IMR-90 (cell line): Measurements from ENCODE around the gene DAB1. TPM values are rescaled to one million over a fixed set of nuclear protein-coding genes. Genes with fewer than 3 reads are reported as not detected.

Experiments used
- ATAC-seq: fragments of 200-7000 bp; cut with Tn5 transposase; 2 replicates; pipeline ENCODE4 v1.9.1; 2020; ENCODE audit warnings: low read depth, mild to moderate bottlenecking, moderate library complexity
- BruUV-seq: library from RNA; stranded (reverse); fragments of 400-500 nt; replicated peaks from 2 replicates; lab custom pipeline; 2021; lab: Mats Ljungman, UMichigan
- CTCF ChIA-PET: fragments of 300-600 bp; formaldehyde crosslinking; extraction: SDS; loops from one replicate; lab custom pipeline; 2021; ENCODE audit warnings: antibody characterized with exemption; lab: Yijun Ruan, JAX
- POLR2A ChIA-PET: fragments of 300-600 bp; sonication (Branson Sonifier 250); formaldehyde crosslinking; loops from one replicate; lab custom pipeline; 2022; ENCODE audit warnings: antibody characterized with exemption; ENCODE audit not compliant: unreplicated experiment; lab: Charles Lee
- DNase-seq: peaks from one replicate; pipeline ENCODE4 v3.0.0; 2013
- H2AFZ ChIP-seq: replicated peaks from 2 replicates; pipeline ENCODE3; 2013; ENCODE audit warnings: low read length, mild to moderate bottlenecking; ENCODE audit not compliant: poor library complexity
- H2AK5ac ChIP-seq: 2 replicates; pipeline ENCODE4 v1.6.1; 2013; ENCODE audit warnings: low read depth, low read length, inconsistent platforms
- H2AK9ac ChIP-seq: replicated peaks from 2 replicates; pipeline ENCODE3; 2013; ENCODE audit warnings: mild to moderate bottlenecking, low read depth, low read length, moderate library complexity; ENCODE audit not compliant: poor library complexity
- H2BK120ac ChIP-seq: 2 replicates; pipeline ENCODE4 v1.6.1; 2013; ENCODE audit warnings: low read depth, low read length, inconsistent platforms
- H2BK15ac ChIP-seq: 3 replicates; pipeline ENCODE4 v1.6.1; 2013; ENCODE audit warnings: low read depth, low read length, inconsistent platforms
- H2BK20ac ChIP-seq: 2 replicates; pipeline ENCODE4 v1.6.1; 2013; ENCODE audit warnings: low read depth, mild to moderate bottlenecking, inconsistent platforms, low read length, moderate library complexity
- H2BK5ac ChIP-seq: 2 replicates; pipeline ENCODE4 v1.6.1; 2013; ENCODE audit warnings: mild to moderate bottlenecking, low read depth, low read length, inconsistent platforms; ENCODE audit not compliant: poor library complexity, severe bottlenecking
- H3K14ac ChIP-seq: replicated peaks from 2 replicates; pipeline ENCODE4 v1.6.1; 2013; ENCODE audit warnings: low read depth, low read length, inconsistent platforms
- H3K18ac ChIP-seq: 2 replicates; pipeline ENCODE4 v1.6.1; 2013; ENCODE audit warnings: low read depth, low read length, control low read depth
- H3K23ac ChIP-seq: 2 replicates; pipeline ENCODE4 v1.6.1; 2013; ENCODE audit warnings: low read depth, low read length, inconsistent platforms
- H3K27ac ChIP-seq: 2 replicates; pipeline ENCODE4 v1.5.1; 2013; ENCODE audit warnings: mild to moderate bottlenecking, control low read depth, low read length; ENCODE audit not compliant: insufficient read depth
- H3K27me3 ChIP-seq: 2 replicates; pipeline ENCODE4 v1.6.1; 2013; ENCODE audit warnings: low read length; ENCODE audit not compliant: control insufficient read depth, insufficient read depth
- H3K36me3 ChIP-seq: 2 replicates; pipeline ENCODE4 v1.6.1; 2013; ENCODE audit warnings: low read length, mixed read lengths; ENCODE audit not compliant: control insufficient read depth, insufficient read depth
- H3K4ac ChIP-seq: 2 replicates; pipeline ENCODE4 v1.6.1; 2013; ENCODE audit warnings: low read depth, low read length, inconsistent platforms
- H3K4me1 ChIP-seq: 2 replicates; pipeline ENCODE4 v1.6.1; 2013; ENCODE audit warnings: low read length, mixed read lengths; ENCODE audit not compliant: control insufficient read depth, insufficient read depth
- H3K4me2 ChIP-seq: 2 replicates; pipeline ENCODE4 v1.6.1; 2013; ENCODE audit warnings: low read depth, mild to moderate bottlenecking, control low read depth, low read length, moderate library complexity
- H3K4me3 ChIP-seq: 2 replicates; pipeline ENCODE4 v1.5.1; 2013; ENCODE audit warnings: low read depth, mild to moderate bottlenecking, control low read depth, low read length, moderate library complexity; ENCODE audit not compliant: insufficient read depth
- H3K56ac ChIP-seq: 2 replicates; pipeline ENCODE4 v1.6.1; 2013; ENCODE audit warnings: low read length, inconsistent platforms; ENCODE audit not compliant: insufficient read depth; ENCODE audit errors: extremely low read depth
- H3K79me1 ChIP-seq, 2 experiments: 2 replicates each; pipeline ENCODE4 v1.6.1; 2013; ENCODE audit warnings: low read length in 2 of 2, inconsistent platforms in 1 of 2, low read depth in 1 of 2
- H3K9ac ChIP-seq: 2 replicates; pipeline ENCODE4 v1.6.1; 2013; ENCODE audit warnings: low read depth, low read length, control low read depth
- H3K9me1 ChIP-seq: 2 replicates; pipeline ENCODE4 v1.6.1; 2013; ENCODE audit warnings: low read length, inconsistent platforms; ENCODE audit not compliant: insufficient read depth
- H3K9me3 ChIP-seq: 2 replicates; pipeline ENCODE4 v1.6.1; 2013; ENCODE audit warnings: low read length; ENCODE audit not compliant: control insufficient read depth, insufficient read depth
- H4K20me1 ChIP-seq: 2 replicates; pipeline ENCODE4 v1.6.1; 2013; ENCODE audit warnings: low read length, inconsistent platforms; ENCODE audit not compliant: insufficient read depth
- H4K5ac ChIP-seq: 2 replicates; pipeline ENCODE4 v1.6.1; 2013; ENCODE audit warnings: mild to moderate bottlenecking, low read depth, low read length, control low read depth
- H4K8ac ChIP-seq, 2 experiments: 2 replicates each; pipeline ENCODE4 v1.6.1; 2013; ENCODE audit warnings: low read depth in 2 of 2, low read length in 2 of 2, control low read depth in 1 of 2, inconsistent platforms in 1 of 2
- H4K91ac ChIP-seq: 2 replicates; pipeline ENCODE4 v1.6.1; 2013; ENCODE audit warnings: low read depth, low read length, inconsistent platforms; ENCODE audit not compliant: insufficient read depth
- BHLHE40 ChIP-seq: fragments of 150-350 bp; IDR thresholded peaks from 2 replicates; pipeline ENCODE4 v1.6.1; 2016; ENCODE audit warnings: mild to moderate bottlenecking, low read depth, low read length
- CEBPB ChIP-seq: IDR thresholded peaks from 2 replicates; pipeline ENCODE4 v1.6.1; 2012; ENCODE audit warnings: low read depth, low read length, improper control_type of control experiment
- CHD1 ChIP-seq: IDR thresholded peaks from 2 replicates; pipeline ENCODE4 v1.6.1; 2012; ENCODE audit warnings: low read depth, low read length, improper control_type of control experiment
- CTCF ChIP-seq: conservative IDR thresholded peaks from 2 replicates; pipeline ENCODE4 v1.5.1; 2012; ENCODE audit warnings: mild to moderate bottlenecking, low read depth, low read length, improper control_type of control experiment
- ELK1 ChIP-seq: fragments of 150-350 bp; IDR thresholded peaks from 2 replicates; pipeline ENCODE4 v1.6.1; 2016; ENCODE audit warnings: low read depth, mild to moderate bottlenecking, low read length, moderate library complexity, borderline replicate concordance
- FOS ChIP-seq: fragments of 150-350 bp; IDR thresholded peaks from 2 replicates; pipeline ENCODE4 v1.6.1; 2016; ENCODE audit warnings: low read depth, low read length
- MAFK ChIP-seq: IDR thresholded peaks from 2 replicates; pipeline ENCODE4 v1.6.1; 2012; ENCODE audit warnings: low read depth, low read length, improper control_type of control experiment
- MAZ ChIP-seq: IDR thresholded peaks from 2 replicates; pipeline ENCODE4 v1.6.1; 2012; ENCODE audit warnings: low read depth, mild to moderate bottlenecking, low read length, improper control_type of control experiment, moderate library complexity, borderline replicate concordance
- MXI1 ChIP-seq: IDR thresholded peaks from 2 replicates; pipeline ENCODE4 v1.6.1; 2012; ENCODE audit warnings: low read depth, mild to moderate bottlenecking, low read length, moderate library complexity, borderline replicate concordance
- NFE2L2 ChIP-seq: fragments of 150-350 bp; IDR thresholded peaks from 2 replicates; pipeline ENCODE4 v1.6.1; 2016; ENCODE audit warnings: low read depth, mild to moderate bottlenecking, low read length
- POLR2A ChIP-seq: IDR thresholded peaks from 2 replicates; pipeline ENCODE4 v1.6.1; 2012; ENCODE audit warnings: mild to moderate bottlenecking, low read depth, low read length
- RAD21 ChIP-seq: IDR thresholded peaks from 2 replicates; pipeline ENCODE4 v1.6.1; 2012; ENCODE audit warnings: low read length, improper control_type of control experiment
- RCOR1 ChIP-seq: IDR thresholded peaks from 2 replicates; pipeline ENCODE4 v1.6.1; 2012; ENCODE audit warnings: mild to moderate bottlenecking, low read length, improper control_type of control experiment; ENCODE audit not compliant: insufficient replicate concordance
- SMC3 ChIP-seq: fragments of 150-350 bp; IDR thresholded peaks from 2 replicates; pipeline ENCODE4 v1.6.1; 2016; ENCODE audit warnings: low read depth, mild to moderate bottlenecking, antibody characterized with exemption, low read length, moderate library complexity
- USF2 ChIP-seq: fragments of 150-350 bp; IDR thresholded peaks from 2 replicates; pipeline ENCODE4 v1.6.1; 2017; ENCODE audit warnings: mild to moderate bottlenecking, antibody characterized with exemption, low read length, low read depth
- WGBS, 2 experiments: methylation state at CpG; one replicate each; pipeline versions ENCODE4 v1.1.5 to v1.1.7; 2013; ENCODE audit warnings: missing lambda C conversion rate in 2 of 2; ENCODE audit not compliant: insufficient read length in 1 of 2; ENCODE audit errors: extremely low coverage in 2 of 2; 5-methylcytosine and 5-hydroxymethylcytosine counted together
- dilution Hi-C: fragments of 300-500 bp; cut with HindIII; formaldehyde crosslinking; loops from one replicate; pipeline ENCODE4 v1.14.3; 2018; ENCODE audit warnings: low sequenced_read_pairs; ENCODE audit not compliant: unreplicated experiment
- in situ Hi-C: fragments of 300-500 bp; cut with MboI; formaldehyde crosslinking; loops from 3 replicates; pipeline ENCODE4 v1.14.3; 2019; ENCODE audit warnings: low sequenced_read_pairs, inconsistent platforms, mixed read lengths
- intact Hi-C: fragments of 100-400 bp; cut with micrococcal nuclease; formaldehyde crosslinking; loops from 2 replicates; pipeline ENCODE4 v1.10.0; 2022
- polyA plus RNA-seq, 3 experiments: library from polyadenylated mRNA; depleted of rRNA; stranded (reverse); fragments of >200 nt; gene quantifications; 2 replicates each; pipeline ENCODE4 v1.2.3, GENCODE V29; 2012; ENCODE audit warnings: low replicate concordance in 1 of 3
- total RNA-seq: library from RNA; depleted of rRNA; stranded (reverse); fragments of >200 nt; gene quantifications from 2 replicates; pipeline ENCODE4 v1.2.3, GENCODE V29; 2012

Gene DAB1
- total and polyA plus RNA-seq, 2 of the 4 experiments (the other 2 are of a cell fraction): 0.18 to 0.41 TPM

GRCh38 chr1:56986397-56986796 lies 437.5 kb downstream of the DAB1 start:
- H3K27me3 ChIP-seq: peaks cover 2% of the 10 kb centered on the region; the same call in 1 of the 2 replicates
- H3K23ac ChIP-seq: no peak overlapping the region
- H3K79me1 ChIP-seq: no peaks in the 10 kb centered on the region
- no peak overlapping the region for H3K14ac ChIP-seq
- no peaks in the 10 kb centered on the region for H3K9me3 ChIP-seq
- dilution Hi-C loops: no loop called here
- in situ Hi-C loops: no loop called here
- H3K4ac ChIP-seq: no peak overlapping the region
- no CpG with 5 or more reads among the region's 2 CpGs for WGBS, 2 experiments
- no peak overlapping the region for H3K4me3 ChIP-seq
- H4K91ac ChIP-seq: no peak overlapping the region
- BruUV-seq: no TSS peak
- no peaks in the 10 kb centered on the region for H4K20me1 ChIP-seq
- no peak overlapping the region for H2BK20ac ChIP-seq
- no peaks in the 10 kb centered on the region for H3K4me1 ChIP-seq
- intact Hi-C loops: no loop called here
- no peak overlapping the region for H2AFZ ChIP-seq
- H3K4me2 ChIP-seq: no peak overlapping the region
- no peak overlapping the region for H3K56ac ChIP-seq
- no peak overlapping the region for H4K8ac ChIP-seq
- H2BK5ac ChIP-seq: no peak overlapping the region
- ChIA-PET CTCF (no interaction called here), POLR2A (interaction anchor here (0.6 kb wide), 1 partner anchor 114 kb away, joined by 3 read pairs; no protein-coding TSS in a partner anchor)
- H3K9ac ChIP-seq: no peak overlapping the region
- no peak overlapping the region for H2AK5ac ChIP-seq
- no peaks in the 10 kb centered on the region for H3K36me3 ChIP-seq
- no peak overlapping the region for H3K27ac ChIP-seq
- ATAC-seq (no peak), DNase-seq (no peak)
- no peak overlapping the region for H2BK120ac ChIP-seq
- no peaks in the 10 kb centered on the region for H3K9me1 ChIP-seq
- no peak overlapping the region for H2AK9ac ChIP-seq
- no peak overlapping the region for H3K18ac ChIP-seq
- H2BK15ac ChIP-seq: no peak overlapping the region
- no peak for TF ChIP-seq MAZ
- TF ChIP-seq FOS: no peak
- TF ChIP-seq ELK1: no peak
- TF ChIP-seq SMC3: no peak
- TF ChIP-seq MAFK: no peak
- no peak for TF ChIP-seq MXI1
- no peak for TF ChIP-seq NFE2L2
- no peak for TF ChIP-seq RAD21
- TF ChIP-seq CTCF: no peak
- TF ChIP-seq CEBPB: no peak
- TF ChIP-seq RCOR1: no peak
- no peak for TF ChIP-seq CHD1
- no peak for TF ChIP-seq POLR2A
- no peak for TF ChIP-seq BHLHE40
- TF ChIP-seq USF2: no peak
- no peak overlapping the region for H4K5ac ChIP-seq
